Endothelial cell of umbilical vein (primary cell): Measurements from ENCODE around the gene TFG.

Experiments
- POLR2A ChIP-seq: IDR thresholded peaks from 2 replicates; pipeline ENCODE4 v1.6.1; 2012; ENCODE audit warnings: low read depth, mild to moderate bottlenecking, control low read depth, low read length
- TF ChIP-seq, protein P1 (sequence below), 2 donors: IDR thresholded peaks; 1 replicate in 1 of 2; 2 replicates in 1 of 2; pipeline ENCODE4 v1.5.1; 2011; ENCODE audit warnings: low read length in 2 of 2, mild to moderate bottlenecking in 2 of 2, moderate library complexity in 2 of 2, control low read depth in 1 of 2, inconsistent platforms in 1 of 2, low read depth in 1 of 2; ENCODE audit not compliant: insufficient read depth in 1 of 2; ENCODE audit errors: extremely low read depth in 1 of 2

DNA sequence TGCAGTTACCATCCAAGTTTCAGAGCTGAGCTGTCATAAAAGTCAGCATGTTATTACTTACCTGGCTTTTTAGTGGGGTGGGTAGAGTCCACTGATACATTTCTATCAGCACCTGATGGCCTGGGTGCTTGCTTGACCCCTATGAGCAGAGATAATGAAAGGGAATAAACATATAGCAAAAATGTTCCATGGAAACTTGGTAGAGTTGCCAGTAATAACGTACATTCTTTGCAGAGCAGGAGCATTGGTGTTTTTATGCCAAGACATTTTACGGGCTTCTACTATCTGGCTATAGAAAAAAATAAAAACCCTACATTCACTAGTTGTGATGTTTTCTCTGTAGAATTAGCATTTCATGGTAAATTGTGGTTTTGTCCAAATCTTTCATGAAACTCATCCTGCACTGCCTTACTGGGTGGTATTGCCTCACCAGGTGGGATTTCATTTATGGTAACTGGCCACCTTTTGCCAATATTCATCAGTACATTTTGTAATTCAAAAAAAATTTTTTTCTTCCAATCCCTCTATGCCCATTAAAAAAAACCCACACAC, 70.9 kb downstream of the TFG start:
- TF ChIP-seq, protein P1, sequence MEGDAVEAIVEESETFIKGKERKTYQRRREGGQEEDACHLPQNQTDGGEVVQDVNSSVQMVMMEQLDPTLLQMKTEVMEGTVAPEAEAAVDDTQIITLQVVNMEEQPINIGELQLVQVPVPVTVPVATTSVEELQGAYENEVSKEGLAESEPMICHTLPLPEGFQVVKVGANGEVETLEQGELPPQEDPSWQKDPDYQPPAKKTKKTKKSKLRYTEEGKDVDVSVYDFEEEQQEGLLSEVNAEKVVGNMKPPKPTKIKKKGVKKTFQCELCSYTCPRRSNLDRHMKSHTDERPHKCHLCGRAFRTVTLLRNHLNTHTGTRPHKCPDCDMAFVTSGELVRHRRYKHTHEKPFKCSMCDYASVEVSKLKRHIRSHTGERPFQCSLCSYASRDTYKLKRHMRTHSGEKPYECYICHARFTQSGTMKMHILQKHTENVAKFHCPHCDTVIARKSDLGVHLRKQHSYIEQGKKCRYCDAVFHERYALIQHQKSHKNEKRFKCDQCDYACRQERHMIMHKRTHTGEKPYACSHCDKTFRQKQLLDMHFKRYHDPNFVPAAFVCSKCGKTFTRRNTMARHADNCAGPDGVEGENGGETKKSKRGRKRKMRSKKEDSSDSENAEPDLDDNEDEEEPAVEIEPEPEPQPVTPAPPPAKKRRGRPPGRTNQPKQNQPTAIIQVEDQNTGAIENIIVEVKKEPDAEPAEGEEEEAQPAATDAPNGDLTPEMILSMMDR (IDR thresholded peaks at IDR 0.05; ENCODE audit: extremely low read depth in 1 of 2, insufficient read depth in 1 of 2, low read depth in 1 of 2, low read length in 2 of 2) = no peak
- TF ChIP-seq POLR2A = no peak
